Measurements from ENCODE around the gene KCNE4.

DNA sequence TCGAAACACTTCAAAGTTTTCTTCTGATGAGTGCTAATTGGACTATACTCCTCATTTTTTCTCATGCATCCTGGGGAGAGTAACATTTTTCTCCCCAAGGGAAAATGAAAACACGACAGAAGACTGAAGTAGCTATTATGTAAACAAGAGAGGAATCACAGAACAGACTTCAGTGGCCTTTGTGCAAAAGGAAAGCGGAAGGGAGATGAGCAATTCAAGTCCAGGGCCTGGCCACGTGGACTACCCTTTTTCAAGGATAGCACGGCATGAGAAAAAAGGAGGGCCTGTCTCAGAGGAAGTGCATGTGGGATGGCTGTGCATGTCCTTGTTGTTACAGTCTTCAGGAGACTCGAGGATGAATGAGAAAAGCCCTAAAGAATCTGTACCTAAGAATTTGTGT, 43.8 kb upstream of the KCNE4 start:
- TF ChIP-seq NFIC (IDR thresholded peaks at IDR 0.05) (no peak), EP300 (IDR thresholded peaks at IDR 0.05; ENCODE audit: borderline replicate concordance) (no peak), CEBPB (IDR thresholded peaks at IDR 0.05) (no peak), EGR1 (IDR thresholded peaks at IDR 0.05) (no peak), FOXM1 (IDR thresholded peaks at IDR 0.05; ENCODE audit: borderline replicate concordance, low read depth) (no peak), REST (IDR thresholded peaks at IDR 0.05; ENCODE audit: low read depth) (no peak)
- TF ChIP-seq, protein P1, sequence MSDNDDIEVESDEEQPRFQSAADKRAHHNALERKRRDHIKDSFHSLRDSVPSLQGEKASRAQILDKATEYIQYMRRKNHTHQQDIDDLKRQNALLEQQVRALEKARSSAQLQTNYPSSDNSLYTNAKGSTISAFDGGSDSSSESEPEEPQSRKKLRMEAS (IDR thresholded peaks at IDR 0.05) = no peak

All from Ishikawa (cell line).